Stimulated activated CD8-positive, alpha-beta memory T cell treated with anti-CD3 and anti-CD28 coated beads, Interleukin-4, amount 100 ng/mL, for 4 hours (primary cell): ENCODE results near the gene ENPP4.
A peak's percentile ranks its signal among the peaks of the same experiment; 100 is the strongest.
"Not testable (repeated sequence)": the region's sequence is repeated elsewhere in the genome, so short reads cannot be mapped to it uniquely, and the experiment has no call there.

ENCODE experiments used
- DNase-seq, 2 donors: peaks; one replicate each; pipeline ENCODE4 v3.0.0-alpha.2; 2020; ENCODE audit warnings: low read depth in 2 of 2, low spot score in 1 of 2

ENPP4 gene, protein sequence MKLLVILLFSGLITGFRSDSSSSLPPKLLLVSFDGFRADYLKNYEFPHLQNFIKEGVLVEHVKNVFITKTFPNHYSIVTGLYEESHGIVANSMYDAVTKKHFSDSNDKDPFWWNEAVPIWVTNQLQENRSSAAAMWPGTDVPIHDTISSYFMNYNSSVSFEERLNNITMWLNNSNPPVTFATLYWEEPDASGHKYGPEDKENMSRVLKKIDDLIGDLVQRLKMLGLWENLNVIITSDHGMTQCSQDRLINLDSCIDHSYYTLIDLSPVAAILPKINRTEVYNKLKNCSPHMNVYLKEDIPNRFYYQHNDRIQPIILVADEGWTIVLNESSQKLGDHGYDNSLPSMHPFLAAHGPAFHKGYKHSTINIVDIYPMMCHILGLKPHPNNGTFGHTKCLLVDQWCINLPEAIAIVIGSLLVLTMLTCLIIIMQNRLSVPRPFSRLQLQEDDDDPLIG

GRCh38 chr6:46129629-46130511 lies at the start of gene ENPP4:
Gene ENPP4, plus strand, starts transcription at chr6:46129989. Its CDS starts 9,595 bp downstream, at chr6:46139584.
- DNase-seq = peak; percentile 74 to 79

- no peak for DNase-seq
Measured at GRCh38 chr6:46080111-46080510, 49.7 kb upstream of the ENPP4 start.

DNA sequence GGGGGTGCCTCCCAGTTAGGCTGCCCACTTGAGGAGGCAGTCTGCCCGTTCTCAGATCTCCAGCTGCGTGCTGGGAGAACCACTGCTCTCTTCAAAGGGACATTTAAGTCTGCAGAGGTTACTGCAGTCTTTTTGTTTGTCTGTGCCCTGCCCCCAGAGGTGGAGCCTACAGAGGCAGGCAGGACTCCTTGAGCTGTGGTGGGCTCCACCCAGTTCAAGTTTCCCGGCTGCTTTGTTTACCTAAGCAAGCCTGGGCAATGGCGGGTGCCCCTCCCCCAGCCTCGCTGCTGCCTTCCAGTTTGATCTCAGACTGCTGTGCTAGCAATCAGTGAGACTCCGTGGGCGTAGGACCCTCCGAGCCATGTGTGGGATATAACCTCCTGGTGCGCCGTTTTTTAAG lies 44.1 kb upstream of the ENPP4 start:
- DNase-seq = not testable (repeated sequence)

DNA sequence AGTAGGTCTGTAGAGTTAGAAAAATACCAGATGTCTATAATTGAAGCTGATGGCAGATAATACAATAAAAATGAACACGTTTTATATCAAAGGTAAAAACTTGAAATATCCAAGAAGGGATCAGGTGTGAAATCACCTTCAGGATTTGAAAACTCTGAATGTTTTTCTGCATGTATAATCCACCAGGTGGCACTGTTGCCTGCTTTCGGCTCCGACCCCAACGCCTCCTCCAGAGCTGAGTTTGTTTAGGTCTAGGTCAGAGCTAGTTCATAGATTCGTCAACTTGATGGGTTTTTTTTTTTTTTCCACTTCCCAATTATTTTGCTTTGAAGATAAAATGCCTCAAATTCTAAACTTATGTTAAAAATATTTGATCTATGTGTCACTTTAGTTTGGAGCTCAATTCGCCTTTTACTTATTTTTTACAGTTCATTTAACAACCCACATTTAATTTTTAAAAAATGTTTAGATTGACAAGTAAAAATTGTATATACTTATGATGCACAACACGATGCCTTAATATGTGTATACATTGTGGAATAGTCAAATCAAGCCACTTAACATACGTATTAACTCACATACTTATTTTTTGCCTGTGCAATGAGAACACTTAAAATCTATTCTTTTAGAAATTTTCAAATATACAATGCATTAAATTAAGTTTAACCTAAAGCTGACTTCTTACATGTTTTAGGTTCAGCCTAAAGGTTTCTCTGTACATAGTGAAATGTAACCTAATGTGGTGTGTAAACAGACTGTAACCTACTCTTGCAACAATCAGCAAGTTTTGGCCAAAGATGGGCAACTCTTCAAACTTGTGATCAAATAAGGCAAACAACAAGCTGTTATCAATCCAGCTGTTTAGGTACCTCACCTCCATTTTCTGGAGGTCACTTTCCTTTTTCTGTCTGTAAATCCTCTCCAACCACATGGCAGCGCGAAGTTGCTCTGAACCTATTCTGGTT lies 39.4 kb upstream of the ENPP4 start:
- peak; percentile 23 for DNase-seq

GRCh38 chr6:46091080-46091478 lies 38.7 kb upstream of the ENPP4 start:
- no peak for DNase-seq

DNA sequence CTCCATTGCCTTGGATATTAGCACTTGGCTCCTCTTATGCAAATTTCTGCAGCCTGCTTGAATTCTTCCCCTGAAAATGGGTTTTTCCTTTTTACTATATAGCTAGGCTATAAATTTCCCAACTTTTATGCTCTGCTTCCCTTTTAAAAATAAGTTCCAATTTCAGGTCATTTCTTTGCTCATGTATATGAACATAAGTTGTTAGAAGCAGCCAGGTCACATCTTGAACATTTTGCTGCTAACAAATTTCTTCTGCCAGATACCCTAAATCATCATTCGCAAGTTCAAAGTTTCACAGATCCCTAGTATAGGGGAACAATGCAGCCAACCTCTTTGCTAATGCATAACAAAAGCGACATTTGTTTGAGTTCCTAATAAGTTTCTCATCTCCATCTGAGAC lies 34.5 kb upstream of the ENPP4 start:
- DNase-seq = no peak

GRCh38 chr6:46097366-46097765 lies 32.4 kb upstream of the ENPP4 start:
- no peak for DNase-seq

GRCh38 chr6:46098678-46099077 lies 31.1 kb upstream of the ENPP4 start:
- DNase-seq = no peak

GRCh38 chr6:46099952-46100351 lies 29.8 kb upstream of the ENPP4 start:
- DNase-seq = no peak

- no peak for DNase-seq
Measured at GRCh38 chr6:46102123-46102522, 27.7 kb upstream of the ENPP4 start.

GRCh38 chr6:46103441-46104115 lies 26.2 kb upstream of the ENPP4 start:
- no peak for DNase-seq

- DNase-seq = no peak
Measured at GRCh38 chr6:46104209-46104608, 25.6 kb upstream of the ENPP4 start.

- DNase-seq = no peak
Measured at GRCh38 chr6:46105568-46105967, 24.2 kb upstream of the ENPP4 start.

GRCh38 chr6:46113370-46113769 lies 16.4 kb upstream of the ENPP4 start:
- DNase-seq = no peak

- no peak for DNase-seq
Measured at GRCh38 chr6:46115634-46116033, 14.2 kb upstream of the ENPP4 start.

GRCh38 chr6:46116289-46116688 lies 13.5 kb upstream of the ENPP4 start:
- DNase-seq = no peak

DNA sequence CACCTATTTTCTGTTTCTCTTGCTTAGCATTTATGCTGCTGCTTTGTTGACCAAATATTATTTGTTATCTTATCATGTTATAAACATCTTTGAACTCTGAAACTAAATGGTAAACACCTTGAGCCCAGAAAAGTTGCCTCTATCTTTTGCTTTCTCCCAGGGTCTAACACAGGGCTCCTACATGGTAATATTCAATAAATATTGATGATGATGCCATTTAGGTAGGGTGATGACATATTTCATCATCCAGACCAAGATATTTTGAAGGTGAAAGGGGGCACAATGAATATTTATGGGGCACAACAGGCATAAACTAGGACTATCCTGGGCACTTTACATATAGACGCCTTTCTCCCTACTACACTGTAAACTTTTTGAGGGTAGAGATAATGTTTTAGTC lies 11.6 kb upstream of the ENPP4 start:
- no peak for DNase-seq

DNA sequence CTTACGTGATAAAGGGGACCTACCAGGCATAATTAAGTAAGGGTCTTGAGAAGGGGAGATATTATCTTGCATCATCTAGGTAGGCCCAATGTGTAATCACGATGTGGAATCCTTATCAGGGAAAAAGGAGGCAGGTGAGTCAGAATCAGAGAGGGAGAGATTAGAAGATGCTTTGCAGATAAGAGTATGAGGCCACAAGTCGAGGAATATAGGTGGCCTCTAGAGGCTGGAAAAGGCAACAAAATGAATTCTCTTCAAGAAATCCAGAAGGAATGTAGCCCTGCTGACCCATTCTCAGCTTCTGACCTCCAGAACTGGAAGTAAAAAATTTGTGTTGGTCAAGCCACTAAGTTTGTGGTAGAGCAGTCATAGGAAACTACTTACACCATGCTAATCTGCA lies 11.0 kb upstream of the ENPP4 start:
- DNase-seq = no peak

DNA sequence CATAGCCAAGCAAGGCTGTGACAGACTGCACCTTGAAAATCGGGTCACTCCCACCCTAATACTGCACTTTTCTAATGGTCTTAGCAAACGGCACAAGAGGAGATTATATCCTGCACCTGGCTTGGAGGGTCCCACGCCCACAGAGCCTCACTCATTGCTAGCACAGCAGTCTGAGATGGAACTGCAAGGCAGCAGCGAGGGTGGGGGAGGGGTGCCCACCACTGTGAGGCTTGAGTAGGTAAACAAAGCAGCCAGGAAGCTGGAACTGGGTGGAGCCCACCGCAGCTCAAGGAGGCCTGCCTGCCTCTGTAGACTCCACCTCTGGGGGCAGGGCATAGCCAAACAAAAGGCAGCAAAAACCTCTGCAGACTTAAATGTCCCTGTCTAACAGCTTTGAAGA lies 10.1 kb upstream of the ENPP4 start:
- not testable (repeated sequence) for DNase-seq

- DNase-seq = no peak
Measured at GRCh38 chr6:46128476-46128875, 1.3 kb upstream of the ENPP4 start.
